ENCODE results near the gene CCDC92. TPM values are rescaled to one million over a fixed set of nuclear protein-coding genes. Genes with fewer than 3 reads are reported as not detected.

The CCDC92 gene
- total RNA-seq, 1 experiment from 2014 or later: 32.3 TPM

- no peak overlapping the region for H3K27ac Mint-ChIP-seq (ENCODE audit: low read depth, unreplicated experiment)
- no peak for TF ChIP-seq CTCF (IDR thresholded peaks at IDR 0.05; ENCODE audit: unreplicated experiment)
- H3K36me3 Mint-ChIP-seq (ENCODE audit: insufficient read depth, unreplicated experiment): peaks cover 7% of the 10 kb centered on the region
- intact Hi-C loops (cut with micrococcal nuclease): no loop called here
- BruUV-seq (replicated peaks): no TSS peak
- CTCF ChIA-PET: no interaction called here
- no peaks in the 10 kb centered on the region for H3K9me3 Mint-ChIP-seq (ENCODE audit: unreplicated experiment)
- H3K27me3 Mint-ChIP-seq (ENCODE audit: insufficient read depth, unreplicated experiment): no peaks in the 10 kb centered on the region
- DNase-seq (ENCODE audit: unreplicated experiment): no peak
- POLR2A ChIA-PET: interaction anchor here (0.7 kb wide), 1 partner anchor 34 kb away, joined by 3 read pairs; no protein-coding TSS in a partner anchor
- peaks cover 6% of the 10 kb centered on the region for H3K4me1 Mint-ChIP-seq (ENCODE audit: insufficient read depth, unreplicated experiment)
- no peak overlapping the region for H3K4me3 Mint-ChIP-seq (ENCODE audit: unreplicated experiment)
These were observed 34.7 kb downstream of the CCDC92 start for GRCh38 chr12:123937707-123938591.

GRCh38 chr12:123936956-123937706 is 35.5 kb downstream of the CCDC92 start:
- Mint-ChIP-seq H3K9me3 (ENCODE audit: unreplicated experiment) (no peaks in the 10 kb centered on the region), H3K4me3 (ENCODE audit: unreplicated experiment) (no peak overlapping the region), H3K27ac (ENCODE audit: low read depth, unreplicated experiment) (no peak overlapping the region), H3K36me3 (ENCODE audit: insufficient read depth, unreplicated experiment) (peaks cover 7% of the 10 kb centered on the region), H3K4me1 (ENCODE audit: insufficient read depth, unreplicated experiment) (no peaks in the 10 kb centered on the region), H3K27me3 (ENCODE audit: insufficient read depth, unreplicated experiment) (no peaks in the 10 kb centered on the region)
- no peak for TF ChIP-seq CTCF (IDR thresholded peaks at IDR 0.05; ENCODE audit: unreplicated experiment)
- no TSS peak for BruUV-seq (replicated peaks)
- CTCF ChIA-PET: no interaction called here
- intact Hi-C loops (cut with micrococcal nuclease): no loop called here
- POLR2A ChIA-PET: interaction anchor here (0.5 kb wide), 1 partner anchor 353 kb away, joined by 5 read pairs; no protein-coding TSS in a partner anchor
- no peak for DNase-seq (ENCODE audit: unreplicated experiment)

GRCh38 chr12:123936471-123936870 is 36.2 kb downstream of the CCDC92 start:
- TF ChIP-seq CTCF (IDR thresholded peaks at IDR 0.05; ENCODE audit: unreplicated experiment): no peak
- H3K36me3 Mint-ChIP-seq (ENCODE audit: insufficient read depth, unreplicated experiment): peaks cover 7% of the 10 kb centered on the region
- DNase-seq (ENCODE audit: unreplicated experiment): no peak
- no peak overlapping the region for H3K4me3 Mint-ChIP-seq (ENCODE audit: unreplicated experiment)
- CTCF ChIA-PET: interaction anchor here (2.1 kb wide), 1 partner anchor 31 kb away, joined by 7 read pairs; no protein-coding TSS in a partner anchor
- H3K27ac Mint-ChIP-seq (ENCODE audit: low read depth, unreplicated experiment): no peak overlapping the region
- BruUV-seq (replicated peaks): TSS peak; percentile 61
- intact Hi-C loops (cut with micrococcal nuclease): no loop called here
- no peaks in the 10 kb centered on the region for H3K27me3 Mint-ChIP-seq (ENCODE audit: insufficient read depth, unreplicated experiment)
- POLR2A ChIA-PET: interaction anchor here (1.0 kb wide), 1 partner anchor 10 kb away, joined by 3 read pairs; no protein-coding TSS in a partner anchor
- H3K9me3 Mint-ChIP-seq (ENCODE audit: unreplicated experiment): no peaks in the 10 kb centered on the region
- H3K4me1 Mint-ChIP-seq (ENCODE audit: insufficient read depth, unreplicated experiment): no peaks in the 10 kb centered on the region

DNA sequence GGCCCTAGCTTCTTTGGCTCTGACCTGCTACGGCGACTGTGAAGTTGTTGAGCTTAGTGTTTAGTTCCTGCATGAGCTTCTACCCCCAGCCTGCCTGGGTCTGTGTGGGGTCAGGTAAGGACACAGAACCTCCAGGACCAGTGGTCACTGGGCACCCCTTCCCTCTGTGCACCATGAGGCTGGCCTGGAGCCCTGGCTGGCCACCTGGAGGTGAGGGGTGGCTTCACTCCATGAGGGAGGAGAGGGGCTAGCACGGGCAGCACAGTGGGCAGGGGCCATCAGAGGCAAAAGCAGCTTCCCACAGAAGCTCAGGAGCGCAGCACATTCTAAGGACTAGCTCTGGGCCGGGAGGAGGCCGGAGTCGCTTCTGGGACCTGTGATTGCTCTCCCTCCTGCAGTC is 36.7 kb downstream of the CCDC92 start:
- Mint-ChIP-seq H3K4me3 (ENCODE audit: unreplicated experiment) (no peak overlapping the region), H3K4me1 (ENCODE audit: insufficient read depth, unreplicated experiment) (no peaks in the 10 kb centered on the region), H3K9me3 (ENCODE audit: unreplicated experiment) (no peaks in the 10 kb centered on the region), H3K27ac (ENCODE audit: low read depth, unreplicated experiment) (no peak overlapping the region), H3K27me3 (ENCODE audit: insufficient read depth, unreplicated experiment) (no peaks in the 10 kb centered on the region), H3K36me3 (ENCODE audit: insufficient read depth, unreplicated experiment) (peaks cover 7% of the 10 kb centered on the region)
- TF ChIP-seq CTCF (IDR thresholded peaks at IDR 0.05; ENCODE audit: unreplicated experiment): no peak
- BruUV-seq (replicated peaks): no TSS peak
- intact Hi-C loops (cut with micrococcal nuclease): no loop called here
- ChIA-PET CTCF (interaction anchor here (2.1 kb wide), 1 partner anchor 30 kb away, joined by 7 read pairs; no protein-coding TSS in a partner anchor), POLR2A (interaction anchor here (0.7 to 1.2 kb wide), 3 partner anchors 10 to 178 kb away, joined by 3 to 4 read pairs (median 3); no protein-coding TSS in a partner anchor)
- no peak for DNase-seq (ENCODE audit: unreplicated experiment)

Data from MCF 10A (cell line).